ENCODE results near the gene SH3GLB1.

Gene SH3GLB1

GRCh38 chr1:86733340-86733739 lies 29.0 kb downstream of the SH3GLB1 start:
- in situ Hi-C loops (cut with MboI; ENCODE audit: low sequenced_read_pairs): no loop called here

- in situ Hi-C loops (cut with MboI; ENCODE audit: low sequenced_read_pairs): no loop called here
Measured at GRCh38 chr1:86739648-86740509, 35.5 kb downstream of the SH3GLB1 start.

- in situ Hi-C loops (cut with MboI; ENCODE audit: low sequenced_read_pairs): no loop called here
Measured at GRCh38 chr1:86741947-86742572, 37.7 kb downstream of the SH3GLB1 start.

- in situ Hi-C loops (cut with MboI; ENCODE audit: low sequenced_read_pairs): no loop called here
Measured at GRCh38 chr1:86747304-86747703, 42.9 kb downstream of the SH3GLB1 start.

GRCh38 chr1:86748622-86749373 lies 44.4 kb downstream of the SH3GLB1 start:
- in situ Hi-C loops (cut with MboI; ENCODE audit: low sequenced_read_pairs): no loop called here

GRCh38 chr1:86750076-86750475 lies 45.7 kb downstream of the SH3GLB1 start:
- in situ Hi-C loops (cut with MboI; ENCODE audit: low sequenced_read_pairs): no loop called here

- in situ Hi-C loops (cut with MboI; ENCODE audit: low sequenced_read_pairs): no loop called here
Measured at GRCh38 chr1:86750530-86750929, 46.2 kb downstream of the SH3GLB1 start.

GRCh38 chr1:86751923-86752322 lies 47.5 kb downstream of the SH3GLB1 start:
- in situ Hi-C loops (cut with MboI; ENCODE audit: low sequenced_read_pairs): no loop called here

- in situ Hi-C loops (cut with MboI; ENCODE audit: low sequenced_read_pairs): no loop called here
Measured at GRCh38 chr1:86753700-86754099, 49.3 kb downstream of the SH3GLB1 start.

GRCh38 chr1:86754265-86754974 lies 50.0 kb downstream of the SH3GLB1 start:
- in situ Hi-C loops (cut with MboI; ENCODE audit: low sequenced_read_pairs): no loop called here

GRCh38 chr1:86756062-86756406 lies 51.7 kb downstream of the SH3GLB1 start:
- in situ Hi-C loops (cut with MboI; ENCODE audit: low sequenced_read_pairs): no loop called here

GRCh38 chr1:86757272-86757984 lies 53.1 kb downstream of the SH3GLB1 start:
- in situ Hi-C loops (cut with MboI; ENCODE audit: low sequenced_read_pairs): no loop called here

GRCh38 chr1:86758570-86758969 lies 54.2 kb downstream of the SH3GLB1 start:
- in situ Hi-C loops (cut with MboI; ENCODE audit: low sequenced_read_pairs): no loop called here

- in situ Hi-C loops (cut with MboI; ENCODE audit: low sequenced_read_pairs): no loop called here
Measured at GRCh38 chr1:86760199-86760598, 55.8 kb downstream of the SH3GLB1 start.

- in situ Hi-C loops (cut with MboI; ENCODE audit: low sequenced_read_pairs): no loop called here
Measured at GRCh38 chr1:86762336-86762735, 58.0 kb downstream of the SH3GLB1 start.

- in situ Hi-C loops (cut with MboI; ENCODE audit: low sequenced_read_pairs): no loop called here
Measured at GRCh38 chr1:86764523-86764922, 60.1 kb downstream of the SH3GLB1 start.

- in situ Hi-C loops (cut with MboI; ENCODE audit: low sequenced_read_pairs): no loop called here
Measured at GRCh38 chr1:86765073-86765472, 60.7 kb downstream of the SH3GLB1 start.

- in situ Hi-C loops (cut with MboI; ENCODE audit: low sequenced_read_pairs): no loop called here
Measured at GRCh38 chr1:86765674-86766073, 61.3 kb downstream of the SH3GLB1 start.

- in situ Hi-C loops (cut with MboI; ENCODE audit: low sequenced_read_pairs): no loop called here
Measured at GRCh38 chr1:86768554-86768953, 64.2 kb downstream of the SH3GLB1 start.

- in situ Hi-C loops (cut with MboI; ENCODE audit: low sequenced_read_pairs): no loop called here
Measured at GRCh38 chr1:86769065-86769464, 64.7 kb downstream of the SH3GLB1 start.

Data from hTERT RPE-1 (cell line).